Fibroblast of mammary gland (primary cell): ENCODE data around the gene TMEM272.

Experiments used
- DNase-seq: peaks from one replicate; pipeline ENCODE4 v3.0.0-alpha.2; 2010; ENCODE audit warnings: low read depth
- H3K4me3 ChIP-seq: 2 replicates; pipeline ENCODE4 v1.5.1; 2011; ENCODE audit warnings: low read depth, mild to moderate bottlenecking, low read length, moderate library complexity; ENCODE audit not compliant: control insufficient read depth
- CTCF ChIP-seq: conservative IDR thresholded peaks from 2 replicates; pipeline ENCODE4 v1.5.1; 2011; ENCODE audit warnings: low read depth, low read length, inconsistent platforms; ENCODE audit not compliant: control insufficient read depth, insufficient read depth

Gene TMEM272

GRCh38 chr13:51837016-51837415 is 8.0 kb downstream of the TMEM272 start:
- no peak for TF ChIP-seq CTCF
- H3K4me3 ChIP-seq, result no peak overlapping the region
- DNase-seq, result no peak

DNA sequence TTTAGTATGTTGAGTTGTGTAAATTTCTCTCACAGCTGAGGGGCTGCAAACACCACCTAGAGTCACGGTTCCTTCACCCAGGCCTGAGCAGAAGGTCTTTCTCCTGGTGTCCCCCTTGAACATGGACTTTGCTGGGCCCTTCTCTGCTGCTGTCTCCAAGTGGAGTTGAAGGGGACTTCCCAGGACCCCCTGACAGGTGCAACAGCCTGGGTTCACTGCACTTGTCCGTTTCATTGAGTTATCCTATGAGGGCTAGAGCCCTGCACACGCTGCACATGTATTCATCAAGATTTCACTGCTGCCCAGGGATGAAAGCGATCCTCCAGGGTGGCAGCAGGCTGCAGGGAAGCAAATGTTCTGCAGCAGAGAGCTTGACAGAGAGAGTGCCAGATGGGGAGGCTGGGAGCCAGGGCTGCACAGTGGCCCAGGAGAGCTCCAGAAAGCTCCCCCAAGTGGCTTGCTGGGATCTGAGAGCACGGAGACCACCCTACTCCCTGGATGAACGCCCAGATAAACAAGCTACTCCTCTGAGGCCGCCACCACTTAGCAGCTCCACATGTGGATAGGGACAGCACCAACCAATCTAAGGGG is 10.3 kb downstream of the TMEM272 start:
- TF ChIP-seq CTCF, result no peak
- no peak overlapping the region for H3K4me3 ChIP-seq
- no peak for DNase-seq

DNA sequence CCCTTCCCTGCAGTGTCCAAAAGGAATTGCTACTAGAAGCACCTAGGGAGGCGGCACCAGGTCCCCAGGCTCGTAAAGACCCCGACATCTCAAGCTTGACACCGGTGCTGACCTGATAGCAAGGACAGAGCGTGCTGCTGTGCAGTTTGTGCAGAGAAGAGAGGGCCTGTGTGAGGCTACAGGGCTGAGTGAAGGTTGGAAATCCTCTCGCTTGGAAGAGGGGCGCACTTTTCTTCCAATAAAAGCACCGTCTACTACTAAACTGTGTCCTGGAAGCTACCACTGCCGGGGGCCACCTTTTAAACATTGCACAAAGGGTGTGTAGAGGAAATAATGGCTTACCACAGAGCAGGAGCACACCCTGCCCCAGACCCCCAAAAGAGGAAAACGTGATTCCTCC is 11.0 kb downstream of the TMEM272 start:
- TF ChIP-seq CTCF, result no peak
- no peak overlapping the region for H3K4me3 ChIP-seq
- no peak for DNase-seq

GRCh38 chr13:51832471-51833152 is 12.4 kb downstream of the TMEM272 start:
- peak; percentile 31 for DNase-seq
- no peak overlapping the region for H3K4me3 ChIP-seq
- peak; percentile 30 for TF ChIP-seq CTCF

DNA sequence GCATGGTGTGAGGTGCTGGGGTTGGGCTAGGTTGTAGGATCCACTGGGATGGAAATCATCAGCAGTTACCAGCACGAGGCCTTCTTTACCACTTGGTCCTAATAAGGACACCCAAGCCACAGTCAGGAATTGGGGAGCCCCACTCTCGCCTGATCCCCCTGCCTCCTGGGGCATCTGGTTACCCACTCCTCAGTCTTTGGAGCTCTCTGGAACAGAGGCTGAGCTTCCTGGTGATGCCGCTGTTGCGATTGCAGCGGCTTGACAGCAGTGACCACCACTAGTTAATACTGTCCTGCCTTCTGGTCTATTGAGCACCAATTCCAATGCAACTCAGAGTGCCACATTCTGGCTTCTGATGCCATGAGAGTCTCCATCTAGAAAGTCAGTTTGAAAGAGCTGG is 13.5 kb downstream of the TMEM272 start:
- DNase-seq, result no peak
- H3K4me3 ChIP-seq, result no peak overlapping the region
- no peak for TF ChIP-seq CTCF

GRCh38 chr13:51829568-51829899 is 15.4 kb downstream of the TMEM272 start:
- TF ChIP-seq CTCF, result no peak
- DNase-seq, result no peak
- H3K4me3 ChIP-seq, result no peak overlapping the region
